SK-N-SH (cell line): Measurements from ENCODE around the gene LEO1.

Experiments
- CHD2 ChIP-seq: fragments of 150-350 bp; IDR thresholded peaks from 2 replicates; pipeline ENCODE4 v1.6.1; 2018; ENCODE audit warnings: low read length; ENCODE audit not compliant: partially characterized antibody
- CTCF ChIP-seq: fragments of 200-600 bp; sonication (generic); IDR thresholded peaks from 2 replicates; pipeline ENCODE4 v1.6.1; 2017; ENCODE audit warnings: antibody characterized with exemption, mild to moderate bottlenecking, moderate library complexity
- EP300 ChIP-seq, 2 experiments: IDR thresholded peaks; 2 replicates each; pipeline versions ENCODE4 v1.4.0 to v1.6.1; 2012; ENCODE audit warnings: borderline replicate concordance in 1 of 2, low read depth in 1 of 2, low read length in 1 of 2
- FOXM1 ChIP-seq: IDR thresholded peaks from 2 replicates; pipeline ENCODE4 v1.4.0; 2012; ENCODE audit warnings: low read depth, mild to moderate bottlenecking
- GABPA ChIP-seq: IDR thresholded peaks from 2 replicates; pipeline ENCODE4 v1.4.0; 2012; ENCODE audit warnings: low read depth, mild to moderate bottlenecking
- GATA2 ChIP-seq: sonication (generic); formaldehyde crosslinking; IDR thresholded peaks from 2 replicates; pipeline ENCODE4 v1.5.0; 2020; ENCODE audit warnings: mild to moderate bottlenecking, missing genetic modification reagents
- JUND ChIP-seq: IDR thresholded peaks from 2 replicates; pipeline ENCODE4 v1.4.0; 2012
- POLR2AphosphoS5 ChIP-seq: IDR thresholded peaks from 2 replicates; pipeline ENCODE4 v1.6.1; 2012; ENCODE audit warnings: low read depth, low read length
- RAD21 ChIP-seq: IDR thresholded peaks from 2 replicates; pipeline ENCODE4 v1.6.1; 2012; ENCODE audit warnings: mild to moderate bottlenecking, low read length
- RXRA ChIP-seq: IDR thresholded peaks from 2 replicates; pipeline ENCODE4 v1.4.0; 2012; ENCODE audit warnings: low read depth, mild to moderate bottlenecking, borderline replicate concordance
- TEAD4 ChIP-seq: IDR thresholded peaks from 2 replicates; pipeline ENCODE4 v1.4.0; 2012; ENCODE audit warnings: mild to moderate bottlenecking, borderline replicate concordance; ENCODE audit not compliant: insufficient read depth

GRCh38 chr15:51904421-51904820, 67.2 kb downstream of the LEO1 start:
- no peak for TF ChIP-seq EP300 (IDR thresholded peaks at IDR 0.05; ENCODE audit: borderline replicate concordance in 1 of 2, low read depth in 1 of 2, low read length in 1 of 2)
- no peak for TF ChIP-seq CTCF
- no peak for TF ChIP-seq CHD2
- TF ChIP-seq GABPA: no peak
- no peak for TF ChIP-seq GATA2
- no peak for TF ChIP-seq TEAD4
- no peak for TF ChIP-seq POLR2AphosphoS5
- TF ChIP-seq RXRA: no peak
- TF ChIP-seq RAD21: no peak
- no peak for TF ChIP-seq JUND
- no peak for TF ChIP-seq FOXM1
